ENCODE measurements around the gene FZD8.
"Not testable (repeated sequence)": the region's sequence is repeated elsewhere in the genome, so short reads cannot be mapped to it uniquely, and the experiment has no call there.

The FZD8 gene, protein sequence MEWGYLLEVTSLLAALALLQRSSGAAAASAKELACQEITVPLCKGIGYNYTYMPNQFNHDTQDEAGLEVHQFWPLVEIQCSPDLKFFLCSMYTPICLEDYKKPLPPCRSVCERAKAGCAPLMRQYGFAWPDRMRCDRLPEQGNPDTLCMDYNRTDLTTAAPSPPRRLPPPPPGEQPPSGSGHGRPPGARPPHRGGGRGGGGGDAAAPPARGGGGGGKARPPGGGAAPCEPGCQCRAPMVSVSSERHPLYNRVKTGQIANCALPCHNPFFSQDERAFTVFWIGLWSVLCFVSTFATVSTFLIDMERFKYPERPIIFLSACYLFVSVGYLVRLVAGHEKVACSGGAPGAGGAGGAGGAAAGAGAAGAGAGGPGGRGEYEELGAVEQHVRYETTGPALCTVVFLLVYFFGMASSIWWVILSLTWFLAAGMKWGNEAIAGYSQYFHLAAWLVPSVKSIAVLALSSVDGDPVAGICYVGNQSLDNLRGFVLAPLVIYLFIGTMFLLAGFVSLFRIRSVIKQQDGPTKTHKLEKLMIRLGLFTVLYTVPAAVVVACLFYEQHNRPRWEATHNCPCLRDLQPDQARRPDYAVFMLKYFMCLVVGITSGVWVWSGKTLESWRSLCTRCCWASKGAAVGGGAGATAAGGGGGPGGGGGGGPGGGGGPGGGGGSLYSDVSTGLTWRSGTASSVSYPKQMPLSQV

DNA sequence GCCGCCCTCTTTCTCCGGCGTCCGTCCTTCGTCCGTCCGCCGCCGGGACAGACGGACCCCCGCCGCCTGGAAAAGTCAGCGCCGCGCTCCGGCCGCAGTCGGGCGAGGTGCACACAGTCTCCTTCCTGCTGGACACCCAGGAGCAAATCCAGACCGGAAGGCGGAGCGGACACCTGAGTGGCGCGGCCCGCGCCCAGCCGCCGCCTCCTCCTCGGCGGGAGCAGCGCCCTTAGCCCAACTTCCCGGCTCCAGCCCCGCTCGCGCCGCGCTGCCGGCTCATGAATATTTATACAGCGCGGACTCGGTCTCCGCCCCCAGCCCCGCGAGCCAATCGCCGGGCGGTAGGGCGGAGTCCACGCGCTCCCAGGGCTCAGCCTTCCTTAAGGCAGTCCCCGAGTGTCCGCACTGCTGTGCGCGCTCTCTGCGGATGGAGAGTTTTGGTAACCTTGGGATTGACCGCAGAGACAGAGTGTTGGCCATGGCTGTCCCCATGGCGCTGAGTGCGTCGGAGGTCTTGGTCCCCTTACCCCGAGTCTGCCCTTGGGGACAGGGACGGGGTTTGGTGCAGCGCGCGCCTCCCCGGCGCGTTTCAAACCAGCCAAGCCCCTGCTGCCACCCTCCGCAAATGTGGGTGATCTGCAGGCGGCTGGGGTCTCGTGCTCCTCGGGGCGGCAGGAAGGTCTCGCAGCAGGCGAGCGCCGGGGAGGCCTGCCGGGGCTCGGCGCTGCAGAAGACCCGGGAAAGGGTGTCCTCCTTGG, at the start of gene FZD8:
Gene FZD8 (minus strand): TSS at position 262 of the 758 bp plus-strand sequence. CDS start 867 bp downstream, outside the sequence.
- peak; percentile 68 for DNase-seq (ENCODE audit: low read depth)

DNA sequence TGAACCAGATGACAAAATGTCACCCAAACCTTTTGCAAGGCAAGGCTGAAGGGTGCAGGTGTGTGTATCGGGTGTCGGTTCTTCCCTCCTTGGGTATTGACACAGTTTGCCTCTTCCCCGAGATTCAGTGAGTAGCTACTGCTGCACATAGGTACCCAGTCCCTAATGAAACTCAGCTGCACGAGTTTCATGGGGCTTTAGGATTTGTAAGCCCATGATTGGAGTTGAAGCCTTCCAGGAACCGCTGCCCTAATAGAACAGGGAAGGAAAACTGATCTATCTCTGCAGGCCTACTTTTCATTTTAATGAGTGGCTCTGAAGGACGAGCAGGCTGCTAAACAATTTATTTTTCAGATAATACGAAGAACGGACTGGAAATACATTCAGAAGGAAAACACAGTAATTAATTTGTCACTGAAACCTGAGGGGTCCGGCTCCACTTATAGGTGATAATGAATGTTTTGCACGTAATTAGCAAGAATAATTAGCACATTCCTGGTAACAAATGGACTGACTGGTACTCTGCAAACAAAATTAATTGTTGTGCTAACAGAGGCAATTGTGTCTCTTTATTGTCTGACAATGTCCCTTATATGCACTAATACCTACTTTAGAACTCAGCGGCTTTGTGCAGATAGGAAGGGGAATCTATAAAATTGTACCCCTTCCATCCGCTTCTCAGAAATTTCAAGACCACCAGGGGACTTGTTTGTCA, 49.6 kb upstream of the FZD8 start:
- no peak for DNase-seq (ENCODE audit: low read depth)

DNA sequence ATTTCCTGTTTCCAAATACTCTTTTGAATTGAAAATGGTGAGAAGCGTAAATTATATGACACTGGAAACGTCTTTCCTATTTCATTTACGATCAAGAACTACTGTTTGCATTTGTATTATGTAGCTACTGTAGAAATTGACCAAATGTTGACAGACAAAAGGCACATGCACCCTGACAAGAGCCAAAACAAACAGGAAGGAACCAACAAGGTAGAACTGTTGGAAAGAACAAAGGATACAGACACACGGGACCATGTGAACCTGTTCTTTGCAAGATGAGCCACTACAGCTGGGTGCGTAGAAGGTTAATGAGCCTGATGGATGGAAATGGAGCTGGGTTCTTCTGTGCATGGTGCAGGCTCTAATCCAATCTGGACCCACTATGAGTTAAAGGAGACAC, 48.4 kb upstream of the FZD8 start:
- DNase-seq (ENCODE audit: low read depth): no peak

DNA sequence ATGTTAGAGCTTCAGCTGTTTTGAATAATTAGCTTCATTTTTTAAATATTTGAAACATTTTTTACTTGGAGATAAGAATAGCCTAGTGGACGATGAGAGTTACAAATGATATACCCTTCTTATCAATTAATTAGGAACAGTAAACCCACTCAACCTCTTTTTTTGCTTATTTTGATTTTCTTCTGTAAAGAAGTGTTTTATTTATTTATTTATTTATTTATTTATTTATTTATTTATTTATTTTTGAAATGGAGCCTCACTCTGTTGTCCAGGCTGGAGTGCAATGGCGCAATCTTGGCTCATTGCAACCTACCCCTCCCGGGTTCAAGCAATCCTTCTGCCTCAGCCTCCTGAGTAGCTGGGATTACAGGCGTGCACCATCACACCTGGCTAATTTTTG, 43.8 kb upstream of the FZD8 start:
- not testable (repeated sequence) for DNase-seq (ENCODE audit: low read depth)

DNA sequence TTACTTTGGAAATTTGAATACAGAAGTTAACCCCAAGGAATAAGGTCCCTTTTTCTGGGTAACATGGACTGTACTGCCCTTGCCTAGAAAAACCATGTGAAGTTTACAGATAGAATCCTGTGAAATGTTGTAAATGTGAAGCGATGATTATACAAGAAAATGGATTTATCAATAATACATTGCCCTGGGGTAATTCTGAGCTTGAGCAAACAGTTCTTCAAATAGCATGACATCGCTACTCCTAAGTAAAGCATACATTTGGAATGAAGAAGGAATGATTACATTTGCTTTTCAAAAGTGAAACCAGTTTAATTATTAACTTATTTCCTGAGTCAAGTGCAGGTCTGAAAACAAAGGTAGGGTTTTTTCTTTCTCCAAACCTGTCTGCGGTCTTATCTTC, 43.3 kb upstream of the FZD8 start:
- DNase-seq (ENCODE audit: low read depth): no peak

DNA sequence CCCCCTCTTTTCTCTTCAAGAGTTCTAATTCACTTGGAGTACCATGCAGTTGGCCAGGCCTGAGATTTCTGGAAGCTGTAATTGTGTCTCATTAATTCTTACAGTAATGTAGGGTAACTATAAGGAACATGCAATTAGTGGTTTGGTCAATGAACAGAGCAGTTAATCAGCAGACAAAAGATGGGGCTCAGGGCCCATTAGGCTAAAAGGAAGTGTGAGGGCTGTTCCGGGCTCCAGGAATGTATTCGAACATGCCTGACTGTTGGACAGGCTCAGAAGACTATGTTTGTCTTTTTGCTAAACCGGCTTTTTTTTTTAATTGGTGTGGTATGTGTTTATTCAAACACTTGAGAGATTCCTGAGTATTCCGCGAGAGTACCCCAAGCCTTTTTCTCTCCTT, 42.5 kb upstream of the FZD8 start:
- no peak for DNase-seq (ENCODE audit: low read depth)

DNA sequence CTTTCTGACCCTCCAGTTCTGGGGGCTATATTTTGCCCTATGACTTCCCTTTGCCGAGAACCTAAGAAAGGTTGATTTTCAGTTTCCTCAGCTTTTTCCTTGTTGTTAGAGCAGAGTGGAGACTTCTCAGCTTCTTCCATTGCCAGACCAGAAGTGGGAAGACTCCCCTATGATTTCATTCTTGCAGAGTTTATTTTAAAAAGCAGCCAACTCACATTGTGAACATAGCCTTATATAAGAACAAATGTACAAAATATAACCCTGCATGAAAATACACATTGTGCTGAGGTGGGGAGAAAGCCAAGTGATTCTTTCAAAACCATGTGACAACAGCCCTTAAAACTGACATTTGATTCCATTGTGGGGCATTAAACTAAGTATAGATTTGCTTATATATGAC, 33.8 kb upstream of the FZD8 start:
- no peak for DNase-seq (ENCODE audit: low read depth)

DNA sequence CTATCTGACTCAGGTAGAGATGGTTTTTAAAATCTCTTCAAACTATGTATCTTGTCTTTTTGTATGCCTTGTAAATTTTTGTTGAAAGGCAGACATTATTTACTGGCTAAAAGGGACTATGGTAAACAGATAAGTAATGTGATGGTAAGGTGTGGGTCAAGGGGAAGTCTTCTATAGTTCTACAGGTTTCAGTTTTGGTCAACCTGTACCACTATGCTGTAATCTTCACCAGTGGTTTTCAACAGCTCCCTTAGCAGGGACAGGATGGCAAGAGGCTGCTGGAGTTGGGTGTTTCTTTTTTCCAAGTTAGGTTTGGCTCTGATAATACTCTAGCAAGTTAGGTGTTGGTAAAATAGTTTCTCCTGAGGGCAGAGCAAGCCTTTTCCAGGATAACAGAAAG, 32.7 kb upstream of the FZD8 start:
- DNase-seq (ENCODE audit: low read depth): no peak

DNA sequence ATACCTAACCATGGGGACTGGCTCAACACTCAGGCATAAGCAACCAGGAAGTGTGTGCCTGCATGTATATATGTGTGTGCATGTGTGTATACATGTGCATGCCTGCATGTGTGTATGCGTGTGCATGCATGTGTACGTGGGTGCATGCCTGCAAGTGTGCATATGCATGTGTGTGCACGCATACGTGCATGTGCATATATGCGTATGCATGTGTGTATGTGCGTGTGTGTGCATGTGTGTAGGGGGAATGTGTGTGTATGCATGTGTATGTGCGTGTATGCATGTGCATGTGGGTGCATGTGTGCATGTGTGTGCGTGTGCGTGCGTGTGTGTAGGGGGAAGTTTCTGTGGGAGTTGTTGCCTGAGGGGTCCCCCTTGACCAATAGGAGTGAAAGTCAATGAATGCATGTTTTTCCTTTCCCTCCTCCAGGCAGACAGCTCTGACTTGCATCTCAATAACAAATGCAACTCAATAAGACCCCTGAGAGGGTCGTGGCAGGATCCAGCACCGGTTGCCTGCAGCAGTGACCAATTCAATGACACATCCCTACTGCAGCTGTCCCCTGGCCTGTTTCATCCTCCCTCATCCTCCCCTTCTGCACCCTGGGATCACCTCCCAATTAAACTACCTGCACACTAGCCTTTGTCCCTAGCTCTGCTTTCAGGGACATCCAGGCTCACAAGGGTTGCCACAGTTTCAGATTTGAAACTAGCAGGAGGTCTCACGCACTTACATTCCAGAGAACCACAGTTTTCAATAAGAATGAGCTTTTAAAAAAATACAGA, 27.0 kb upstream of the FZD8 start:
- no peak for DNase-seq (ENCODE audit: low read depth)

DNA sequence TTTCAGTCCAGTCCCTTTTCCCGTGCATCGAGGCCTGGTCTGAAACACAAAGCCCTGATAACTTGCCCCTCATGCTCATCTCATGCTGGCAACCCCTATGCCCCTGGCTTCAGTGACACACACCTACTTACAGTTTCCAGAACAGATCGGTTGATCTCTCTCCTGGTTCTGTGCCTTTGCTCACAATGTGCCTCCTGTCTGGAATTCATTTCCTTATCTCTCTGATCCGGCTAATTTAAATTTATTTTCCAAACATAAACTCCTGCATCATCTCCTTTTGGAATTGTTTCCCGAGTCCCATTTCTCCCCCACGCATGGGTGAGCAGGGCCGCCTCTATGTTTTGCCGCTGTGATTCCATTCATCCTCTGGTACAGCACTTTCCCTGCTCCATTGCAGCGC, 25.9 kb upstream of the FZD8 start:
- no peak for DNase-seq (ENCODE audit: low read depth)

DNA sequence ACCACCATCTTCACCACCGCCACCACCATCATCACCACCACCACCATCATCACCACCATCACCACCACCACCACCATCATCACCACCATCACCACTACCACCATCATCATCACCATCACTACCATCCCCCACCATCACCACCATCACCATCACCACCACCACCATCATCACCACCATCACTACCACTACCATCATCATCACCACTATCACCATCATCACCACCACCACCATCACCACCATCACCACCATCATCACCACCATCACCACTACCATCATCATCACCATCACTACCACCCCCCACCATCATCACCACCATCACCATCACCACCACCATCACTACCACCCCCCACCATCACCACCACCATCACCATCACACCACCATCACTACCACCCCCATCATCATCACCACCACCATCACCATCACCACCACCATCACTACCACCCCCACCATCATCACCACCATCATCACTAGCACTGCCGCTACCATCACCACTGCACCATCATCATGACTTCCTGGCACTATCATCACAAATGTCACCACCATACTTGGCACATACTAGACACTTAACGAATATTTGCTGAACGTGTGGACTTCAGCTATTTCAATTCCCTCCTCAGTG, 25.3 kb upstream of the FZD8 start:
- DNase-seq (ENCODE audit: low read depth): no peak

DNA sequence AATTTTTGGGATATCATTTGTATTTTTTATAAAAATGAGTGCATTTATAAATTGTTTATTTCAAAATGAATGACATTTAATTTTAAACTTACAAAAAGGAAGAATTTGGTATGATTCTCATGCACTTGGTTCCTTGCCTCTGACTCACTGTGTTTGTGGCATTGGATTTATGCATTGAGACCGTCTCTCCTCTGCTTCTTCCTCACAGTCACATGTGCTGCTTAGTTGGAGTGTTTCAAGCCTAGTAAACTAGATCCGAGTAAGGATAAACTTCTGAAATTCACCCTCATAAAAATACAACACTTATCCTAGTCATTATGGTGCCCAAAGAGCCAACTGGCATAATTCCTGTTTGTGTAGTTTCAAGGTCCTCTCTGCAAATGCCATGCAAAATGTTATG, 19.1 kb upstream of the FZD8 start:
- DNase-seq (ENCODE audit: low read depth): no peak

DNA sequence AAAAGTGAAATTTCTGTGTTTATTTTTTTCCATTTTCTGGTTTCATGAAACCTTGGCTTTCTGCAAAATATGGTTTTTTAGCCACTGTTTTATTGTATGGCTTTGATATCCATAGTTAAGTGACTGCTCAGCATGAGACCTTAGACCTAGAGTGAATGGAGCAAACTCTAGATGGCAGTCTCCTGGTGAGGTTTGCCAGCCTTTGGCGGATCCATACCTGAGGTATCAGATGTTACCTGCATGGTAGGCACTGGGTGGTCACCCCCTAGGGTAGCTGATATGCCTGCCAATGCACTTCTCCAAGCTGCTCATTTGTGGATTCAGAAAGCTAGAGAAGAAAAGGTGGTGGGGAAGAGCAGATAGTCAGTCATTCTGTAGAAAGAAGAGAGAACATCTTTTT, 17.4 kb upstream of the FZD8 start:
- no peak for DNase-seq (ENCODE audit: low read depth)

DNA sequence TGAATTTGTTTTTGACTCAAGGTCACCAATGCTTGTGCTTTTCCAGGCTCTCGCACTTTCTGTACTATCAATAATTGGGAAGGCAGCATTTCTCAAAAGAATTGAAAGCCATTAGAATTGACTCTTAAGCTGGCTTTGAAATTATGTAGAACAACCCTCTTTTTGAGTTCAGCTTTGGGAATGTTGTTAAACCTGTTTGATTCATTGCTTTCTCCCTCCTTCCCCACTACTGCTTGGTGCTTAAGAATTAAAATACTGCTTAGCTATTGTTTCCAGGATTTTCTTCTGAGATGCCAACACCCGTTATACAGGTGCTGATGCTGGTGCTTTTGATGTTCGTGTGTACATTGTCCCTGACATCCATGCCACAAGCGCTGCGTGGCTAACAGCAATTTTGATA, 15.5 kb upstream of the FZD8 start:
- no peak for DNase-seq (ENCODE audit: low read depth)

DNA sequence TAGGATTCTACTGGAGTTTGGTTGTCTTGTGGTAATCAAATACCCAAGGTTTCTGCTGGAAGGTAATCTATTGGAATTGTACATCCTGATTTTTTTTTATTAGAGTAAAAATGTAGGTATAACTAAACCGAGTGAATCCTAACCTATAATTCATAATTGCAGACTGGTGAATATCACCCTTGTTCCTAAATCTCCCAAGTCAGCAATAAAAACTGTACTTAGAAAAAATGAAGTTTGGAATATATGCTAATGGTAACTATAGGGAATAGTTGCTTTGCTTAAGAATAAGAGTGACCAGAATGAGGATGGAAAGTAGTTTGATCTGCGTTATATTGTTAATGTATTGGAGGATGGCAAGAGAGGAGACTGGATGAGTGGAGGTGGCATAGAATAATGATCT, 10.7 kb upstream of the FZD8 start:
- no peak for DNase-seq (ENCODE audit: low read depth)

DNA sequence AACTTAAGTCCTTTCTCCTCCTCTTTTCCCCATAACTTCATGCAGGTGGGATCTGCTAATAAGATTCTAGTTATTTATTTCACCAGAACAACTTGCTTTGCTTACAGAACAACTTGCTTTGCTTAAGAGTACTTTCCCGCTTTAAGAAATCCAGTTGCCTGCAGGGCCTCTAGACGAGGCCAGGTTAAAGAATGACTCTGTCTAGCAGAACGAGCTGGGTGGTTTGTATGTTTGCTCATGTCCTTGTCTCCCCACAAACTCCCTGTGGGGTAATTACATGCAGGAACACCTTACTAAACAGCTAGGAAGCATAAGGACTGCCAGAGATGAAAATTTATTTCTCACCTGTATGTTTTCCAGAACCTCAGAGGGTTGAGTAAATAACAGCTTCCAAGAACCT, 8.8 kb upstream of the FZD8 start:
- DNase-seq (ENCODE audit: low read depth): no peak

DNA sequence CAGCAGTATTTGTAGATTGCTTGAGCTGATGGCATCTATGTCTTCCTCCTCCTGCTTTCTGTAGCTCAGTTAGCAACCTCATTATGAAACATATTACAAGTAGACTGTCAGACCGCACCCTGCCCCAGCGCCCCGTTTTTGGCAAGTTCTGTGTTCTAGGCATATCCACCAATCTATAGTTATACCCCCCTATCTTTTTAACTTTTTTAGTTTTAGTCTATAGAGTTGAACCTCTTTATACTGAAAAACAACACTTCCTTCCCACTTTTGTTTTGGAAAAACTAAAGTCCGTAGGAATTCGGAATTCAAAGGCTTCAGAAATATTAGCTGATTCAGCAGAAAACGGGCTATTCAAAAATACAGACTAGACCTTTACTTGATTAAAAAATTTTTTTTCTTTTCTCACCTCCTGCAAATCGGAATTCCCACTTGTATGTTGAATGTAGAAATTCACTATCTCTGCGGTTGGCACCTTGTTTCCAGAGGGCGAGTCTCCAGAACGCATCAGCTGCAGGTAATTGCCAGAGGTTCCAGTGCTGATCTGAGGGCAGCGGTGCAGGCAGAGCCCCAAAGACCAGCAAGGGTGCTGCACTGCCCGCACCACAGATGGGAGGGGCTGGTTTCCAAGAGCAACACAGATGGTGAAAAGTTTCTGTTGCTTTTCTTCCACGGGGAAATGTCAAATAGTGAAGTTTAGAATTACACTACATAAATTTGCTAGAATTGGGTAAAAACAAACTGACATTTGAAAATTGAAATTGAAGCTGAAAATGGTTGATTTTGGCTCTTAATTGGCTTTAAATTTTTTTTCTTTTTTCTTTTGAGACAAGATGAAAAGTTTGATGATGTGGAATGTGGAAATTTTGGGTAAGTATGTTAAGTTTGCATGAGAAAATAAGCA, 2.2 kb upstream of the FZD8 start:
- DNase-seq (ENCODE audit: low read depth): no peak

DNA sequence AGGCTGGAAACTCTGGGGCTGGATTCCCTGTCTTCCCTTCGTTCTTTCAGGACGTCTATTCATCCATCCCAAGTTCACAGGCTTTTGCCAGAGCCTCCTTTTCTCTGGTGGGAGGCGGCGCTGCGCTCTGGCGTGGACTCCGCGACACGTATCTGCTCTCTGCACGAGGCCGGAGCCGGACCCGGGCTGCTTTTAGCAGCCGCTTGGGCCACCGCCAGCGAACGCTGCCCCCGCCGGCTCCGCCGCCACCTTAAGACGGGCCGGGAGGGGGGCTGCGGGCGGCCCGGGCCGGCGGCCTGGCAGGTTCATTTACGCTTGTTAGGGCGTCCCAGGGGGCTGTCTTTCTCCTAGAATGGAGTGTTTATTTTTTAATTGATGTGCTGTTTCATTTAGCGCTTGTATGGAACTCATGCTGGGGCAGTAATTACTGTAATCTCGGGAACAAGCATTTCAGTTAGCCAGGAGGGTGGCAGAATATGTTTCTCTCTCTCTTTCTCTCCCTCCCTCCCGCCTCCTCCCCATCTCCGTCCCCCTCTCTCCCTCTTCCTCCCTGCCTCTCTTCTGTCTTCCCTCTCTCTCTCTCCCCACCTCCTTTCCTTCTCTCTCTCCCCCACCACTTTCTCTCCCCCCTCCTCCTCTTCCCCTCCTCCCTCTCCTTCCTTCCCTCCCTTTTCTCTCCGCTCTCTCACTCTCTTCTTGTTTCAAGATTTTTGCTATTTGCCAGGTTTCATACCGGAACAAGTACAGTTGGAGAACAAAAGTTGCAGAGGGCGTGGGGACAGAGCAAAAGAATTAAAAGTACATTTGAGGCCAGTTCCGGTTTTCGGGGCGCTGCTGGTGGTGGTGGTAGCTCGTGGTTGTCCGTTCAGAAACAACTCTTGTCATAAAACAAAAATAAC, 1.3 kb upstream of the FZD8 start:
- DNase-seq (ENCODE audit: low read depth): no peak

DNA sequence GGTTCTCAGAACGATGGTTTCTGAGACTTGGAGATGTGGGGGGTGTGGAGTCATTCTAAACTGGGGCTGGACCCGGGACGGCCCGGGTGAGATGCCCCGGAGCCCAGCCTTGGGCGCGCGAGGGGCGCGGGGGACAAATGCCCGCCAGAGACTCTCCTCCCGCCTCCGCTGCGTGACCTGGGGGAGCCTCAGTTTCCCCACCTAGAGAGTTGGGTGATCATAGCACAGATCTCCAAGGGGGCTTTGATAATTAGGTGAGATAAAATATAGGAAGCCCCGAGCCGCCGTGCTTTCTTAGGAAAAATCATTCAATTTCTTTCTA, 658 bp upstream of the FZD8 start:
- no peak for DNase-seq (ENCODE audit: low read depth)

Data from non-pigmented ciliary epithelial cell (primary cell).